H1 (cell line): ENCODE data around the gene FOXF2. TPM values are rescaled to one million over a fixed set of nuclear protein-coding genes. Genes with fewer than 3 reads are reported as not detected.

Source experiments
- CTCF ChIA-PET: fragments of 300-600 bp; sonication (Branson Sonifier 250); formaldehyde crosslinking; loops from one replicate; lab custom pipeline; 2021; ENCODE audit not compliant: partially characterized antibody; lab: Charles Lee
- POLR2A ChIA-PET: fragments of 300-600 bp; sonication (Branson Sonifier 250); formaldehyde crosslinking; loops from one replicate; lab custom pipeline; 2021; ENCODE audit warnings: inconsistent platforms; ENCODE audit not compliant: partially characterized antibody; lab: Charles Lee
- DNase-seq, 2 experiments: peaks; one replicate each; pipeline versions ENCODE4 v3.0.0 to v3.0.0-alpha.2; 2010 to 2022; ENCODE audit warnings: low spot score in 2 of 2, low read depth in 1 of 2, mixed read lengths in 1 of 2
- FAIRE-seq: peaks from 2 replicates; lab custom pipeline; 2011; peaks lifted over from hg19 to GRCh38; lab: Jason Lieb, UNC
- H2AFZ ChIP-seq: 2 replicates; pipeline ENCODE4 v1.8.1; 2012; ENCODE audit warnings: low read length, inconsistent platforms
- H2AK5ac ChIP-seq: 2 replicates; pipeline ENCODE4 v1.6.1; 2013; ENCODE audit warnings: low read depth, low read length
- H2BK120ac ChIP-seq: replicated peaks from 2 replicates; pipeline ENCODE3; 2013; ENCODE audit warnings: low read depth, low read length, inconsistent platforms
- H2BK12ac ChIP-seq: 2 replicates; pipeline ENCODE4 v1.6.1; 2013; ENCODE audit warnings: low read depth, low read length
- H2BK15ac ChIP-seq: 2 replicates; pipeline ENCODE4 v1.6.1; 2013; ENCODE audit warnings: low read length
- H2BK20ac ChIP-seq: 2 replicates; pipeline ENCODE4 v1.6.1; 2013; ENCODE audit warnings: low read length
- H2BK5ac ChIP-seq: 2 replicates; pipeline ENCODE4 v1.6.1; 2013; ENCODE audit warnings: low read depth, low read length
- H3K14ac ChIP-seq: 2 replicates; pipeline ENCODE4 v1.6.1; 2013; ENCODE audit warnings: inconsistent platforms; ENCODE audit not compliant: insufficient read length
- H3K18ac ChIP-seq: 2 replicates; pipeline ENCODE4 v1.6.1; 2013; ENCODE audit warnings: low read length; ENCODE audit errors: extremely low read depth
- H3K23ac ChIP-seq: 2 replicates; pipeline ENCODE4 v1.6.1; 2013; ENCODE audit warnings: inconsistent platforms; ENCODE audit not compliant: insufficient read length
- H3K23me2 ChIP-seq: 2 replicates; pipeline ENCODE4 v1.6.1; 2013; ENCODE audit warnings: low read depth, low read length
- H3K27ac ChIP-seq: 2 replicates; pipeline ENCODE4 v1.6.1; 2011; ENCODE audit warnings: low read depth, low read length, inconsistent platforms
- H3K27me3 ChIP-seq, 4 experiments: replicated peaks in 1 of 4; 1 replicate in 1 of 4; 2 replicates in 3 of 4; pipeline versions ENCODE4 v1.6.1 to v1.8.1; 2011 to 2013; ENCODE audit warnings: low read length in 3 of 4, mild to moderate bottlenecking in 3 of 4, inconsistent platforms in 2 of 4, mixed read lengths in 2 of 4, moderate library complexity in 1 of 4; ENCODE audit not compliant: control insufficient read depth in 3 of 4, insufficient read depth in 3 of 4; ENCODE audit errors: extremely low read depth in 1 of 4
- H3K36me3 ChIP-seq, 4 experiments: 2 replicates each; pipeline versions ENCODE4 v1.6.1 to v1.8.1; 2011 to 2013; ENCODE audit warnings: mild to moderate bottlenecking in 4 of 4, low read length in 3 of 4, moderate library complexity in 2 of 4, control low read depth in 1 of 4, inconsistent platforms in 1 of 4; ENCODE audit not compliant: insufficient read depth in 4 of 4, control insufficient read depth in 2 of 4
- H3K4ac ChIP-seq: replicated peaks from 2 replicates; pipeline ENCODE3; 2013; ENCODE audit warnings: low read length, low read depth, mixed read lengths, inconsistent platforms; ENCODE audit not compliant: insufficient read length
- H3K4me1 ChIP-seq, 4 experiments: replicated peaks in 1 of 4; 1 replicate in 1 of 4; 2 replicates in 3 of 4; pipeline versions ENCODE4 v1.6.1 to v1.8.1; 2011 to 2013; ENCODE audit warnings: low read length in 3 of 4, inconsistent platforms in 2 of 4, mixed read lengths in 1 of 4; ENCODE audit not compliant: insufficient read depth in 4 of 4, control insufficient read depth in 3 of 4
- H3K4me2 ChIP-seq, 2 experiments: 2 replicates each; pipeline versions ENCODE4 v1.6.1 to v1.8.1; 2011 to 2013; ENCODE audit warnings: low read depth in 2 of 2, low read length in 2 of 2, control low read depth in 1 of 2, inconsistent platforms in 1 of 2, mild to moderate bottlenecking in 1 of 2; ENCODE audit not compliant: insufficient read depth in 1 of 2
- H3K4me3 ChIP-seq, 4 experiments: fragments of 200-600, 300-600 bp in 1 of 4; sonication (generic), shearing (Covaris generic), sonication (Bioruptor Twin) in 1 of 4; 2 replicates each; pipeline versions ENCODE4 v1.5.1 to v1.8.1; 2011 to 2016; ENCODE audit warnings: low read length in 4 of 4, low read depth in 3 of 4, control low read depth in 2 of 4, inconsistent platforms in 2 of 4, mild to moderate bottlenecking in 2 of 4, mixed read lengths in 1 of 4, moderate library complexity in 1 of 4; ENCODE audit not compliant: insufficient read depth in 2 of 4; ENCODE audit errors: extremely low read depth in 1 of 4
- H3K56ac ChIP-seq: replicated peaks from 2 replicates; pipeline ENCODE3; 2013; ENCODE audit warnings: low read depth, mild to moderate bottlenecking, mixed read lengths, low read length, inconsistent platforms; ENCODE audit not compliant: insufficient read length
- H3K79me1 ChIP-seq: 2 replicates; pipeline ENCODE4 v1.6.1; 2013; ENCODE audit warnings: low read depth, low read length, control low read depth
- H3K79me2 ChIP-seq, 2 experiments: 2 replicates each; pipeline versions ENCODE4 v1.6.1 to v1.8.1; 2012 to 2013; ENCODE audit warnings: low read length in 2 of 2, mild to moderate bottlenecking in 2 of 2, inconsistent platforms in 1 of 2; ENCODE audit not compliant: insufficient read depth in 2 of 2, control insufficient read depth in 1 of 2
- H3K9ac ChIP-seq, 4 experiments: replicated peaks in 1 of 4; 1 replicate in 1 of 4; 2 replicates in 3 of 4; pipeline versions ENCODE4 v1.6.1 to v1.8.1; 2011 to 2013; ENCODE audit warnings: low read depth in 3 of 4, low read length in 3 of 4, control low read depth in 2 of 4, mild to moderate bottlenecking in 2 of 4, moderate library complexity in 2 of 4, inconsistent platforms in 1 of 4; ENCODE audit errors: extremely low read depth in 1 of 4
- H3K9me3 ChIP-seq, 2 experiments: 2 replicates each; pipeline versions ENCODE4 v1.6.1 to v1.8.1; 2012 to 2013; ENCODE audit warnings: mild to moderate bottlenecking in 2 of 2, moderate library complexity in 2 of 2, control low read depth in 1 of 2, inconsistent platforms in 1 of 2, low read depth in 1 of 2, low read length in 1 of 2, mixed read lengths in 1 of 2; ENCODE audit not compliant: insufficient read depth in 2 of 2
- H4K20me1 ChIP-seq, 2 experiments: replicated peaks in 1 of 2; 2 replicates each; pipeline versions ENCODE3 to v1.8.1; 2011 to 2013; ENCODE audit warnings: inconsistent platforms in 2 of 2, low read length in 2 of 2, mild to moderate bottlenecking in 1 of 2; ENCODE audit not compliant: insufficient read depth in 2 of 2, control insufficient read depth in 1 of 2
- H4K5ac ChIP-seq: 2 replicates; pipeline ENCODE4 v1.6.1; 2013; ENCODE audit warnings: low read length, low read depth, mixed read lengths, inconsistent platforms; ENCODE audit not compliant: insufficient read length
- H4K8ac ChIP-seq: 2 replicates; pipeline ENCODE4 v1.8.0; 2013; ENCODE audit warnings: mild to moderate bottlenecking, moderate library complexity, low read length, inconsistent platforms; ENCODE audit not compliant: insufficient read depth; ENCODE audit errors: extremely low read depth
- H4K91ac ChIP-seq: replicated peaks from 2 replicates; pipeline ENCODE3; 2013; ENCODE audit warnings: low read length, mixed read lengths, inconsistent platforms; ENCODE audit not compliant: insufficient read length
- BCL11A ChIP-seq, 2 experiments: IDR thresholded peaks; one replicate each; pipeline ENCODE4 v1.6.1; 2011; ENCODE audit warnings: low read depth in 2 of 2, low read length in 2 of 2, mild to moderate bottlenecking in 2 of 2
- YY1 ChIP-seq: IDR thresholded peaks from 2 replicates; pipeline ENCODE4 v1.6.1; 2011; ENCODE audit warnings: low read depth, mild to moderate bottlenecking, low read length
- WGBS, 2 experiments: shearing (Covaris generic) in 1 of 2; methylation state at CpG; one replicate each; pipeline versions ENCODE4 v1.1.6 to v1.1.7; 2013 to 2015; ENCODE audit warnings: low lambda C conversion rate in 2 of 2, mixed read lengths in 2 of 2, inconsistent platforms in 1 of 2, low coverage in 1 of 2, missing lambda C conversion rate in 1 of 2; ENCODE audit not compliant: insufficient replicate concordance in 2 of 2, insufficient coverage in 1 of 2, insufficient read length in 1 of 2; ENCODE audit errors: extremely low coverage in 1 of 2, missing lambda C conversion rate in 1 of 2; 5-methylcytosine and 5-hydroxymethylcytosine counted together
- polyA plus RNA-seq, 7 experiments: library from polyadenylated mRNA; depleted of rRNA in 3 of 7; stranded (reverse) in 5 of 7; unstranded in 2 of 7; fragments of >200 nt in 5 of 7; fragments of 200-250 nt in 2 of 7; gene quantifications; 1 replicate in 5 of 7; 2 replicates in 1 of 7; 4 replicates in 1 of 7; pipeline versions ENCODE4 v1.2.1 to v1.2.3, GENCODE V29; 2011 to 2013; ENCODE audit warnings: missing spikeins in 2 of 7, mixed read lengths in 2 of 7
- total RNA-seq: library from RNA; stranded (reverse); fragmentation: NEBNext Ultra II Directional; extraction: Animal tissue kit (Norgen Biotek cat#: 25700); gene quantifications from 2 replicates; pipeline ENCODE4 v1.2.1, GENCODE V29; 2021

Gene FOXF2
- total and polyA plus RNA-seq, 2 of the 8 experiments (the other 6 are each of a cell fraction or from before 2014, with no cell fraction given) = 0.05 TPM; not detected in 1

- POLR2A ChIA-PET = no interaction called here
- Histone ChIP-seq H4K20me1 (no peaks in the 10 kb centered on the region), H3K27me3 (peaks cover 0 to 5% (median 1%) of the 10 kb centered on the region in 4 experiments; a peak in 1 of 7 replicates), H3K36me3 (no peaks in the 10 kb centered on the region; a peak in 1 of 8 replicates), H4K8ac (no peak overlapping the region), H2BK15ac (no peak overlapping the region), H2AFZ (no peak overlapping the region), H3K4me1 (peaks cover 0 to 6% (median 0%) of the 10 kb centered on the region in 4 experiments; a peak in 1 of 7 replicates), H2BK12ac (no peak overlapping the region), H3K9me3 (peaks cover 7 to 9% of the 10 kb centered on the region in 2 experiments; a peak in 2 of 4 replicates), H3K23me2 (no peaks in the 10 kb centered on the region), H3K9ac (no peak overlapping the region), H3K4ac (no peak overlapping the region), H3K4me3 (no peak overlapping the region), H3K4me2 (no peak overlapping the region), H3K18ac (no peak overlapping the region), H4K5ac (no peak overlapping the region), H2BK20ac (no peak overlapping the region), H3K79me2 (no peaks in the 10 kb centered on the region), H3K14ac (no peak overlapping the region), H4K91ac (no peak overlapping the region), H3K23ac (no peak overlapping the region), H2AK5ac (no peak overlapping the region), H3K27ac (no peak overlapping the region), H2BK5ac (no peak overlapping the region), H3K56ac (no peak overlapping the region), H3K79me1 (no peaks in the 10 kb centered on the region), H2BK120ac (no peak overlapping the region)
- FAIRE-seq (no peak), DNase-seq (no peak)
- CTCF ChIA-PET = interaction anchor here (0.9 kb wide), 1 partner anchor 51 kb away, joined by 3 read pairs; no protein-coding TSS in a partner anchor
- WGBS, 2 experiments = 91% methylated on average over 9 of the region's 9 CpGs; no CpG with 5 or more reads in 1 of the 2 experiments
- no peak for TF ChIP-seq YY1
- no peak for TF ChIP-seq BCL11A (IDR thresholded peaks at IDR 0.05; ENCODE audit: low read depth in 2 of 2, low read length in 2 of 2)
Measured at GRCh38 chr6:1367771-1368170, 21.6 kb upstream of the FOXF2 start.
